NT2/D1 (cell line): Measurements from ENCODE around the gene FOXO3.

Experiments
- YY1 ChIP-seq: IDR thresholded peaks from 2 replicates; pipeline ENCODE4 v1.6.1; 2011; ENCODE audit not compliant: insufficient read length, insufficient read depth
- ZNF274 ChIP-seq: IDR thresholded peaks from 2 replicates; pipeline ENCODE4 v1.6.1; 2011; ENCODE audit warnings: mild to moderate bottlenecking, low read depth, low read length

DNA sequence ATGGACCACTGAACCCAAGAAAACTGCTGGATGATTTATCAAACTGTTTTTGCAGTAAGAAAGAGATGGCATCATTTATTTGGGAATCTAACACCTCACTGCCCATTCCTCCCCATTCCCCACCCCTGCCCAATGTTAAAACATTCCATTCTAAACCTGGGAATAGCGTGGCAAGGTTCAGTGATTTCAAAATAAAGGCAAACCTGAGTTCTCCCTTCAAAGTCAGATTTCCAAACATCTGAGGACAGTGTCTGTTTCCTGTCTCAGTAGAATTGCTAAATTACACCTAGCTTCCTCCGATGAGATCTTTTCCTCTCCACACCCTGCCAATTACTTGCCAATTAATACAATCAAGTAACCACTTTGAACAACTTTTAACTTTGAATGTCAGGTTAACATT, 160.1 kb downstream of the FOXO3 start:
- TF ChIP-seq YY1, result no peak
- no peak for TF ChIP-seq ZNF274
